Mesangial cell (primary cell): ENCODE data around the gene TPCN2. TPM values are rescaled to one million over a fixed set of nuclear protein-coding genes. Genes with fewer than 3 reads are reported as not detected.

Experiments
- total RNA-seq: library from RNA; depleted of rRNA; stranded (reverse); fragments of >200 nt; gene quantifications from 2 replicates; pipeline ENCODE4 v1.2.3, GENCODE V29; 2015

Gene TPCN2
- total RNA-seq = 9.8 and 10.5 TPM in 2 replicates

GRCh38 chr11:69048694-69049489 lies at the start of gene TPCN2:
TPCN2 (plus strand) TSS chr11:69048932; CDS start chr11:69048998, 66 bp downstream.

GRCh38 chr11:69013009-69013951 lies 35.5 kb upstream of the TPCN2 start, which contains the start of gene MRGPRF:
MRGPRF (minus strand) TSS chr11:69013246; CDS start chr11:69009901, 3,345 bp downstream.

GRCh38 chr11:69155302-69156234 lies 106.8 kb downstream of the TPCN2 start, which contains the start of gene SMIM38:
SMIM38 (plus strand) TSS chr11:69155935; CDS start chr11:69157847, 1,912 bp downstream.

Other genes starting within 250 kb of the TPCN2 start
- gene CPT1A, start 207.0 kb upstream of the TPCN2 start, total RNA-seq = 1.3 and 11.9 TPM in 2 replicates
- gene MRPL21, start 145.1 kb upstream of the TPCN2 start, total RNA-seq = 53.2 and 75.9 TPM in 2 replicates
- gene IGHMBP2, start 145.0 kb upstream of the TPCN2 start, total RNA-seq = 10.3 and 12.2 TPM in 2 replicates
- gene MRGPRD, start 67.9 kb upstream of the TPCN2 start, total RNA-seq = not detected in 2 replicates
- gene MRGPRF, start 35.7 kb upstream of the TPCN2 start, total RNA-seq = 3.6 and 5.6 TPM in 2 replicates
- 0.16 and 0.25 TPM in 2 replicates for gene SMIM38, start 107.0 kb downstream of the TPCN2 start, total RNA-seq
- 1.0 and 1.5 TPM in 2 replicates for gene MYEOV, start 245.2 kb downstream of the TPCN2 start, total RNA-seq